SK-N-SH treated with all-trans-retinoic acid at 6 μM for 48 hours (cell line): ENCODE data around the gene SLC37A1.

Experiments used
- ATAC-seq: fragments of 200-7000 bp; cut with Tn5 transposase; 3 replicates; pipeline ENCODE4 v1.9.1; 2020; ENCODE audit warnings: mild to moderate bottlenecking, moderate library complexity
- ARNTL ChIP-seq: fragments of 450-650 bp; formaldehyde crosslinking; IDR thresholded peaks from 2 replicates; pipeline ENCODE4 v1.5.0; 2020; ENCODE audit warnings: low read depth, mild to moderate bottlenecking, moderate library complexity, borderline replicate concordance
- BACH2 ChIP-seq: fragments of 250-450 bp; sonication (Bioruptor Pico); IDR thresholded peaks from 2 replicates; pipeline ENCODE4 v1.9.0; 2021; ENCODE audit warnings: mild to moderate bottlenecking, borderline replicate concordance
- CREB5 ChIP-seq: fragments of 250-450 bp; sonication (Bioruptor Pico); IDR thresholded peaks from 2 replicates; pipeline ENCODE4 v1.5.1; 2020; ENCODE audit warnings: low read depth, mild to moderate bottlenecking, moderate library complexity
- CSDC2 ChIP-seq: fragments of 250-450 bp; sonication (Bioruptor Pico); IDR thresholded peaks from 2 replicates; pipeline ENCODE4 v1.5.0; 2020; ENCODE audit warnings: mild to moderate bottlenecking, moderate library complexity
- ESRRG ChIP-seq: fragments of 250-450 bp; sonication (Bioruptor Pico); IDR thresholded peaks from 2 replicates; pipeline ENCODE4 v1.6.1; 2021; ENCODE audit warnings: mild to moderate bottlenecking
- GLIS3 ChIP-seq: fragments of 250-450 bp; sonication (Bioruptor Pico); IDR thresholded peaks from 2 replicates; pipeline ENCODE4 v1.5.0; 2020; ENCODE audit warnings: mild to moderate bottlenecking, moderate library complexity
- ISL1 ChIP-seq: fragments of 250-450 bp; sonication (Bioruptor Pico); IDR thresholded peaks from 2 replicates; pipeline ENCODE4 v2.1.2; 2022; ENCODE audit warnings: mild to moderate bottlenecking, moderate library complexity
- OSR1 ChIP-seq: fragments of 250-450 bp; sonication (Bioruptor Pico); IDR thresholded peaks from 2 replicates; pipeline ENCODE4 v1.8.0; 2022; ENCODE audit warnings: moderate library complexity, mild to moderate bottlenecking, inconsistent platforms
- PATZ1 ChIP-seq: fragments of 250-450 bp; sonication (Bioruptor Pico); IDR thresholded peaks from 2 replicates; pipeline ENCODE4 v1.8.0; 2020; ENCODE audit warnings: mild to moderate bottlenecking, moderate library complexity, borderline replicate concordance
- POU6F1 ChIP-seq: fragments of 250-450 bp; sonication (Bioruptor Pico); IDR thresholded peaks from 2 replicates; pipeline ENCODE4 v1.8.0; 2021; ENCODE audit warnings: low read depth, mild to moderate bottlenecking, moderate library complexity, borderline replicate concordance
- PPARA ChIP-seq: fragments of 250-450 bp; sonication (Bioruptor Pico); IDR thresholded peaks from 2 replicates; pipeline ENCODE4 v1.5.0; 2020; ENCODE audit warnings: mild to moderate bottlenecking, borderline replicate concordance
- RARB ChIP-seq: fragments of 250-450 bp; sonication (Bioruptor Pico); IDR thresholded peaks from 2 replicates; pipeline ENCODE4 v1.8.0; 2021; ENCODE audit warnings: mild to moderate bottlenecking, moderate library complexity
- SNAI2 ChIP-seq: fragments of 250-450 bp; sonication (Bioruptor Pico); IDR thresholded peaks from 2 replicates; pipeline ENCODE4 v1.5.0; 2020; ENCODE audit warnings: mild to moderate bottlenecking, moderate library complexity
- TCF4 ChIP-seq: fragments of 250-450 bp; sonication (Bioruptor Pico); IDR thresholded peaks from 2 replicates; pipeline ENCODE4 v1.8.0; 2021; ENCODE audit warnings: mild to moderate bottlenecking, moderate library complexity, borderline replicate concordance
- TOX ChIP-seq: fragments of 250-450 bp; sonication (Bioruptor Pico); IDR thresholded peaks from 2 replicates; pipeline ENCODE4 v1.8.0; 2021; ENCODE audit warnings: mild to moderate bottlenecking, moderate library complexity, borderline replicate concordance
- ZC3H10 ChIP-seq: fragments of 250-450 bp; sonication (Bioruptor Pico); IDR thresholded peaks from 2 replicates; pipeline ENCODE4 v1.5.1; 2021; ENCODE audit warnings: mild to moderate bottlenecking, moderate library complexity
- ZFP3 ChIP-seq: fragments of 250-450 bp; sonication (Bioruptor Pico); IDR thresholded peaks from 2 replicates; pipeline ENCODE4 v1.5.0; 2020; ENCODE audit warnings: mild to moderate bottlenecking, moderate library complexity
- ZFP30 ChIP-seq: fragments of 450-650 bp; formaldehyde crosslinking; IDR thresholded peaks from 2 replicates; pipeline ENCODE4 v1.5.0; 2022; ENCODE audit warnings: mild to moderate bottlenecking, moderate library complexity
- ZNF565 ChIP-seq: fragments of 450-650 bp; formaldehyde crosslinking; conservative IDR thresholded peaks from 2 replicates; pipeline ENCODE4 v1.5.0; 2020; ENCODE audit warnings: low read depth, mild to moderate bottlenecking, moderate library complexity
- ZNF70 ChIP-seq: fragments of 450-650 bp; formaldehyde crosslinking; IDR thresholded peaks from 2 replicates; pipeline ENCODE4 v1.5.0; 2020; ENCODE audit warnings: mild to moderate bottlenecking, moderate library complexity
- ZNF8 ChIP-seq: fragments of 450-650 bp; formaldehyde crosslinking; IDR thresholded peaks from 2 replicates; pipeline ENCODE4 v1.5.0; 2020; ENCODE audit warnings: mild to moderate bottlenecking, moderate library complexity
- TF ChIP-seq, protein P1 (sequence below): fragments of 250-450 bp; sonication (Bioruptor Pico); IDR thresholded peaks from 2 replicates; pipeline ENCODE4 v1.5.0; 2020; ENCODE audit warnings: mild to moderate bottlenecking, moderate library complexity

Gene SLC37A1

GRCh38 chr21:42467140-42467983 is 46.3 kb upstream of the SLC37A1 start:
- TF ChIP-seq ZFP3 (CRISPR knock-in tag), result no peak
- TF ChIP-seq TCF4 (CRISPR knock-in tag), result no peak
- TF ChIP-seq, protein P1, sequence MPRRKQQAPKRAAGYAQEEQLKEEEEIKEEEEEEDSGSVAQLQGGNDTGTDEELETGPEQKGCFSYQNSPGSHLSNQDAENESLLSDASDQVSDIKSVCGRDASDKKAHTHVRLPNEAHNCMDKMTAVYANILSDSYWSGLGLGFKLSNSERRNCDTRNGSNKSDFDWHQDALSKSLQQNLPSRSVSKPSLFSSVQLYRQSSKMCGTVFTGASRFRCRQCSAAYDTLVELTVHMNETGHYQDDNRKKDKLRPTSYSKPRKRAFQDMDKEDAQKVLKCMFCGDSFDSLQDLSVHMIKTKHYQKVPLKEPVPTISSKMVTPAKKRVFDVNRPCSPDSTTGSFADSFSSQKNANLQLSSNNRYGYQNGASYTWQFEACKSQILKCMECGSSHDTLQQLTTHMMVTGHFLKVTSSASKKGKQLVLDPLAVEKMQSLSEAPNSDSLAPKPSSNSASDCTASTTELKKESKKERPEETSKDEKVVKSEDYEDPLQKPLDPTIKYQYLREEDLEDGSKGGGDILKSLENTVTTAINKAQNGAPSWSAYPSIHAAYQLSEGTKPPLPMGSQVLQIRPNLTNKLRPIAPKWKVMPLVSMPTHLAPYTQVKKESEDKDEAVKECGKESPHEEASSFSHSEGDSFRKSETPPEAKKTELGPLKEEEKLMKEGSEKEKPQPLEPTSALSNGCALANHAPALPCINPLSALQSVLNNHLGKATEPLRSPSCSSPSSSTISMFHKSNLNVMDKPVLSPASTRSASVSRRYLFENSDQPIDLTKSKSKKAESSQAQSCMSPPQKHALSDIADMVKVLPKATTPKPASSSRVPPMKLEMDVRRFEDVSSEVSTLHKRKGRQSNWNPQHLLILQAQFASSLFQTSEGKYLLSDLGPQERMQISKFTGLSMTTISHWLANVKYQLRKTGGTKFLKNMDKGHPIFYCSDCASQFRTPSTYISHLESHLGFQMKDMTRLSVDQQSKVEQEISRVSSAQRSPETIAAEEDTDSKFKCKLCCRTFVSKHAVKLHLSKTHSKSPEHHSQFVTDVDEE (CRISPR knock-in tag), result no peak
- no peak for TF ChIP-seq ISL1
- TF ChIP-seq PPARA (CRISPR knock-in tag), result no peak
- TF ChIP-seq, all 23 proteins: peak for 0
- ATAC-seq, result no peak

DNA sequence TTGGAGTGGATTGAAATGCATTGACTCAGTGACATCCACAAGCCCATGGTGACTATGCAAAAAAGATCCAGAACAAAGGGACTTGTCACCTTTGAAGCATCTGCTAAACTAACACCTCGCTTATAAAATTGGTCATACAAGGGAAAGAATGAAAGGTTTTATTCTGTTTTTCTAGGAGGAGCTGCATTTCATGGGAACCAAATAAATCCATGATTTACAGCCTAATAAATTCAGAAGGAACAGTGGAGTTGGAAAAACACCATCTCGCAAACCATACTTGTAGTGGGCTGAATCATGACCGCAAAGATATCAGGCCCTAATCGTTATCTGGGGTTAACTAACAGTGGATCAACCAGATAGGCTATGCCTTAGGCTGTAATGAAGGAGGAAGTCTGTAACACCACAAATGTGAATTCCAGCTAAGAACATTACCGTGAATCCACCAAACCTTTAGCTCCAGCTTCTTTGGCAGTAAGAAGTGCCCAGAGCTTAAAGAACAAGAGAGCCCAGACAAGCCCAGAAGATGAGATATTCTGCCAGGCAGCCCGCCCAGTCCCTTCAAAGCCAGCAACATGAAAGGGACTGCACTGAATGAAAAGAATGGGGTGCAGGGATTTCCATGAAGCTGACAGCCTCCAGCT is 45.0 kb upstream of the SLC37A1 start:
- TF ChIP-seq POU6F1 (no peak), ZNF70 (CRISPR knock-in tag) (no peak), TOX (CRISPR knock-in tag) (no peak), GLIS3 (CRISPR knock-in tag) (no peak), RARB (CRISPR knock-in tag) (no peak), ESRRG (CRISPR knock-in tag) (no peak), SNAI2 (CRISPR knock-in tag) (no peak), PATZ1 (CRISPR knock-in tag) (no peak), ZNF8 (CRISPR knock-in tag) (no peak), BACH2 (CRISPR knock-in tag) (no peak), CREB5 (CRISPR knock-in tag) (no peak), ZC3H10 (CRISPR knock-in tag) (no peak), CSDC2 (no peak)
- no peak for ATAC-seq

DNA sequence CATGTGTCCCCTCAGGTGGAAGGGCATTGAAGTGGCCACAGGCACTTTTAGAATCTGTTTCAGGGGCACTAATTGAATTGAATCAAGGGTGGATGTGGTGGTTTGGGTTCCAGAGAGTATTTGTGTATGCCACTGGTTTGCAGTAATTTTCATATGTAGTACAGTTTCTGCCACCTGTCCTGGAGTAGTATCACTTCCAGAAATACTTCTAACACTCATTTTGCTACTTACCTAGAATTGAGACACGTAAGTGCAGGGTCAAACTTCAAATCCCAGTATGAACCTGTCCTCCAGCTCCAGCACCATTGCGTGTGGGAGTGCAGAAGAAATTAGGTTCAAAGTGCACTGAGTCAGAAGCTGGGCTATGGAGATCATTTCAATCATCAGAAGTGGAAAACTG is 44.4 kb upstream of the SLC37A1 start:
- no peak for ATAC-seq
- no peak for TF ChIP-seq ZFP3 (CRISPR knock-in tag)
- TF ChIP-seq ESRRG (CRISPR knock-in tag), result no peak
- no peak for TF ChIP-seq TOX (CRISPR knock-in tag)
- no peak for TF ChIP-seq ISL1
- TF ChIP-seq, protein P1 (CRISPR knock-in tag), result no peak
- no peak for TF ChIP-seq ZNF565 (CRISPR knock-in tag)
- no peak for TF ChIP-seq ZNF8 (CRISPR knock-in tag)
- TF ChIP-seq GLIS3 (CRISPR knock-in tag), result no peak
- TF ChIP-seq CREB5 (CRISPR knock-in tag), result no peak
- no peak for TF ChIP-seq ARNTL (CRISPR knock-in tag)
- no peak for TF ChIP-seq PATZ1 (CRISPR knock-in tag)
- TF ChIP-seq ZFP30 (CRISPR knock-in tag), result no peak
- no peak for TF ChIP-seq BACH2 (CRISPR knock-in tag)
- TF ChIP-seq OSR1 (CRISPR knock-in tag), result no peak
- no peak for TF ChIP-seq CSDC2
- TF ChIP-seq TCF4 (CRISPR knock-in tag), result no peak
